Mucosa of descending colon (tissue), 3 donors: Measurements from ENCODE around the gene MAST4. TPM values are rescaled to one million over a fixed set of nuclear protein-coding genes. Genes with fewer than 3 reads are reported as not detected.

Experiments
- ATAC-seq: fragments of 200-7000 bp; cut with Tn5 transposase; one replicate; pipeline ENCODE4 v1.9.1; 2020; ENCODE audit warnings: mild to moderate bottlenecking, moderate library complexity
- DNase-seq, 3 donors: peaks; one replicate each; pipeline ENCODE4 v3.0.0-alpha.2; 2020
- H3K36me3 ChIP-seq: fragments of 200-600 bp; one replicate; pipeline ENCODE4 v1.8.0; 2021; ENCODE audit warnings: low read depth, mild to moderate bottlenecking
- H3K4me1 ChIP-seq: fragments of 200-600 bp; one replicate; pipeline ENCODE4 v1.8.0; 2021; ENCODE audit warnings: low read depth, mild to moderate bottlenecking
- H3K4me3 ChIP-seq: fragments of 200-600 bp; one replicate; pipeline ENCODE4 v1.8.0; 2021; ENCODE audit warnings: mild to moderate bottlenecking
- H3K9me3 ChIP-seq: fragments of 200-600 bp; one replicate; pipeline ENCODE4 v1.8.0; 2021; ENCODE audit warnings: mild to moderate bottlenecking
- intact Hi-C, 2 donors: fragments of 100-400 bp; cut with DNase I in 1 of 2; cut with micrococcal nuclease in 1 of 2; formaldehyde crosslinking; loops; one replicate each; pipeline versions ENCODE4 v1.11.0 to v1.11.1; 2022; cut with DNase I, micrococcal nuclease
- total RNA-seq, 3 donors: library from RNA; stranded (reverse); fragmentation: NEBNext Ultra II Directional in 2 of 3; extraction: Animal tissue kit (Norgen Biotek cat#: 25700) in 2 of 3; gene quantifications; one replicate each; pipeline versions ENCODE4 v1.2.1 to v1.2.4, GENCODE V29; 2021 to 2023
- TF ChIP-seq, protein P1 (sequence below): fragments of 200-600 bp; IDR thresholded peaks from one replicate; pipeline ENCODE4 v1.8.0; 2022; ENCODE audit warnings: antibody characterized with exemption, mild to moderate bottlenecking
- donor health status: DM: no; HTN: no; CAD: no; lungs with moderate emphysema.
- donor health status: DM: no; HTN: no; CAD: no.
- donor health status: DM: no; HTN: yes; CAD: no.

Gene MAST4
- total RNA-seq, 3 donors from 2014 or later = 16.2 to 34.0 (median 22.5) TPM

GRCh38 chr5:66981266-66982055, 385.3 kb downstream of the MAST4 start:
- peak in 1 of 3 donors; percentile 32 for DNase-seq
- H3K4me1 ChIP-seq = peaks cover 35% of the 10 kb centered on the region
- TF ChIP-seq, protein P1, sequence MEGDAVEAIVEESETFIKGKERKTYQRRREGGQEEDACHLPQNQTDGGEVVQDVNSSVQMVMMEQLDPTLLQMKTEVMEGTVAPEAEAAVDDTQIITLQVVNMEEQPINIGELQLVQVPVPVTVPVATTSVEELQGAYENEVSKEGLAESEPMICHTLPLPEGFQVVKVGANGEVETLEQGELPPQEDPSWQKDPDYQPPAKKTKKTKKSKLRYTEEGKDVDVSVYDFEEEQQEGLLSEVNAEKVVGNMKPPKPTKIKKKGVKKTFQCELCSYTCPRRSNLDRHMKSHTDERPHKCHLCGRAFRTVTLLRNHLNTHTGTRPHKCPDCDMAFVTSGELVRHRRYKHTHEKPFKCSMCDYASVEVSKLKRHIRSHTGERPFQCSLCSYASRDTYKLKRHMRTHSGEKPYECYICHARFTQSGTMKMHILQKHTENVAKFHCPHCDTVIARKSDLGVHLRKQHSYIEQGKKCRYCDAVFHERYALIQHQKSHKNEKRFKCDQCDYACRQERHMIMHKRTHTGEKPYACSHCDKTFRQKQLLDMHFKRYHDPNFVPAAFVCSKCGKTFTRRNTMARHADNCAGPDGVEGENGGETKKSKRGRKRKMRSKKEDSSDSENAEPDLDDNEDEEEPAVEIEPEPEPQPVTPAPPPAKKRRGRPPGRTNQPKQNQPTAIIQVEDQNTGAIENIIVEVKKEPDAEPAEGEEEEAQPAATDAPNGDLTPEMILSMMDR = no peak
- H3K4me3 ChIP-seq = no peak overlapping the region
- no peak for ATAC-seq
- intact Hi-C loops = no loop called here
- H3K9me3 ChIP-seq = no peaks in the 10 kb centered on the region
- no peaks in the 10 kb centered on the region for H3K36me3 ChIP-seq

GRCh38 chr5:66982056-66982387, 385.8 kb downstream of the MAST4 start:
- DNase-seq (peak in 1 of 3 donors; percentile 50), ATAC-seq (peak; percentile 76)
- intact Hi-C loops = no loop called here
- TF ChIP-seq, protein P1 = no peak
- Histone ChIP-seq H3K36me3 (no peaks in the 10 kb centered on the region), H3K9me3 (no peaks in the 10 kb centered on the region), H3K4me1 (peaks cover 40% of the 10 kb centered on the region), H3K4me3 (no peak overlapping the region)

DNA sequence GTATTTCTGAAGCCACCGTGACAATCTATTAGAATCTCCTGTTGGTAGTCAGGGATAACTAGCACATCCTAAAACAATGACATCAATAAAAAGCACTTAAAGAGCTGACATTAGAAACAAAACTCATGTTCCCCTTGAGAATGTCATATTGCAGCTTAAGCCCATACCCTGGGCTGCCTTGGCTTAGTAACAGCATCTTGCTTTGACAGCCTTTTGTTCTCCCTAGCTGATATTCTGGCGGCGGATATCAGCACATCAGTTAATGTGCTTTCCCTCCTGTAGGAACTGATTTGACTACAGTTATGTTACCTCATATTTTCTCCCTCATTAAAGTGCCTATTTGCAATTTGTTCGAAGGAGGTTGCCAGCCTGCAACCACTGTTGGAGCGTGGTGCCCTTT, 386.3 kb downstream of the MAST4 start:
- Histone ChIP-seq H3K9me3 (no peaks in the 10 kb centered on the region), H3K4me3 (no peak overlapping the region), H3K4me1 (peaks cover 40% of the 10 kb centered on the region), H3K36me3 (no peaks in the 10 kb centered on the region)
- TF ChIP-seq, protein P1 = no peak
- ATAC-seq = no peak
- no peak for DNase-seq
- intact Hi-C loops = no loop called here

- no peak overlapping the region for H3K4me3 ChIP-seq
- peak; percentile 67 for ATAC-seq
- H3K4me1 ChIP-seq = peaks cover 40% of the 10 kb centered on the region
- intact Hi-C loops = no loop called here
- no peak for DNase-seq
- TF ChIP-seq, protein P1 = no peak
- H3K36me3 ChIP-seq = no peaks in the 10 kb centered on the region
- no peaks in the 10 kb centered on the region for H3K9me3 ChIP-seq
Measured at GRCh38 chr5:66985417-66985816, 389.2 kb downstream of the MAST4 start.

GRCh38 chr5:66986009-66986408, 389.8 kb downstream of the MAST4 start:
- Histone ChIP-seq H3K4me3 (no peak overlapping the region), H3K4me1 (peaks cover 40% of the 10 kb centered on the region), H3K36me3 (no peaks in the 10 kb centered on the region), H3K9me3 (no peaks in the 10 kb centered on the region)
- intact Hi-C loops = no loop called here
- peak in 2 of 3 donors; percentile 37 to 55 for DNase-seq
- TF ChIP-seq, protein P1 = no peak
- peak; percentile 46 for ATAC-seq
